ELR (cell line): ENCODE data around the gene LRP5.
"Not testable (repeated sequence)": the region's sequence is repeated elsewhere in the genome, so short reads cannot be mapped to it uniquely, and the experiment has no call there.

Experiments
- DNase-seq: peaks from one replicate; pipeline ENCODE4 v3.0.0-alpha.2; 2015; ENCODE audit warnings: low read depth

Gene LRP5

DNA sequence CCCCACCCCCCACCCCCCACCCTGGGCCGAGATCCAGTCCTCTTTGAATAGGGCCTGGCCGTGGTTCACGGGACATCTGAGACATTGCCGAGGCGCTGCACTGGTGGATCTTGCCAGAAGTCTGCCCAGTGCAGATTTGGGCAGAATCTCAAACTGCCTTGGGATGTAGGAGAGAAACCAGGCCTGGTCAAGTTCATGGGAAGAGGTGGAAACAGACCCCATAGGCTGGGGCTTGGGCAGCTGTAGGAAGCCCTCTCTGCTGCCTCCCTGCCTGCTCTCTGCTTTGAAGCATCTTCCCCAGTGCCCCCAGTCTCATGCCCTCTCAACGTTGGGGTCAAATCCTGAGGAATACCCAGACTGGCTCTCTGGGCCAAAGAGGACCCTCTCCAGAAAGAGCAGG lies 132.2 kb downstream of the LRP5 start:
- DNase-seq = no peak

- DNase-seq = no peak
These were observed 133.2 kb downstream of the LRP5 start for GRCh38 chr11:68445531-68446035.

GRCh38 chr11:68446046-68446725 lies 133.8 kb downstream of the LRP5 start:
- DNase-seq = no peak

DNA sequence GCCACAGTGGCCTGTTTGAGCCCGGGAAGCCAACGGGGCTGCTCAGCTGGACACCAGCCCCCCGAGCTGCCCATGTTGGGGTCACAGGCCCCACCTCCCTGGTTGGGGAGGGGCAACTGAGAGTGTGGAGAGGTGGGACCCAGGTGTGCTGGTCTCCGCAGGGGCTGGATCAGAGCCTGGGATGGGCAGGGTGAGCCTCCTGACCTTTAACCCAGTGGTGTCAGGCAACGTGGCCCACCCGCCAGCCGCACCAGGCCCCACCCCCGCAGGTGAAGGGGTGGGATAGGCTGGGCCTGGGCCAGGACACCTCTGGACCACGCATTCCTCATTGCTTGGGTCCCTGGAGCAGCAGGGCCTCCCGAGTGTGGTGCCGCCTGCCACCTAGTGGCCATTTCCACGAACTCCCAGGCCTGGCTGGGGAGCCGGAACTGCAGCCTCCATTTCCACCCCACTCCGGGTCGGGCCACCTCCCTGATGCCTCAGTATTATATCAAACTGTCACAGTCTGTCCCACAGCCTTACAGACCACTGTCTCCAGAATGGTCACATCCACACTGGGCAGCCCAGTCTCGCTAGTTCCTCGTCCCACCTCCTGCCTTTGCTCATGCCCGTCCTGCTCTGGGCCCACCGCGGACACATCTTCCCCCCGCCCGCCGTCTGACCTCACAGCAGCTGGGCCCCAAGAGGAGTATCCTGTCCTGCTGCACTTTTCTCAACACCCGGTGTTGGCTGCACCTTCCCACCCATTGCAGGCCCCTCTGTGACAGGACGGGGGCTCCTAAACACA lies 134.8 kb downstream of the LRP5 start:
- DNase-seq = peak; percentile 76

DNA sequence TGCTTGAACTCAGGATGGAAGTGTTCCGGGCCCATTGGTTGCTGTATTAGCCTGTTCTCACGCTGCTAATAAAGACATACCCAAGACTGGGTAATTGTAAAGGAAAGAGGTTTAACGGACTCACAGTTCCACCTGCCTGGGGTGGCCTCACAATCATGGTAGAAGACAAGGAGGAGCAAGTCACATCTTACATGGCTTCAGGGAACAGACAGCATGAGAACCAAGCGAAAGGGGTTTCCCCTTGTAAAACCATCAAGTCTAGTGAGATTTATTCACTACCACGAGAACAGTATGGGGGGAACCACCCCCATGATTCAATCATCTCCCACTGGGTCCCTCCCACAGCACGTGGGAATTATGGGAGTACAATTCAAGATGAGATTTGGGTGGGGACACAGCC lies 135.5 kb downstream of the LRP5 start:
- not testable (repeated sequence) for DNase-seq

- DNase-seq = no peak
These were observed 136.2 kb downstream of the LRP5 start for GRCh38 chr11:68448604-68449011.

- no peak for DNase-seq
These were observed 137.6 kb downstream of the LRP5 start for GRCh38 chr11:68449951-68450350.

DNA sequence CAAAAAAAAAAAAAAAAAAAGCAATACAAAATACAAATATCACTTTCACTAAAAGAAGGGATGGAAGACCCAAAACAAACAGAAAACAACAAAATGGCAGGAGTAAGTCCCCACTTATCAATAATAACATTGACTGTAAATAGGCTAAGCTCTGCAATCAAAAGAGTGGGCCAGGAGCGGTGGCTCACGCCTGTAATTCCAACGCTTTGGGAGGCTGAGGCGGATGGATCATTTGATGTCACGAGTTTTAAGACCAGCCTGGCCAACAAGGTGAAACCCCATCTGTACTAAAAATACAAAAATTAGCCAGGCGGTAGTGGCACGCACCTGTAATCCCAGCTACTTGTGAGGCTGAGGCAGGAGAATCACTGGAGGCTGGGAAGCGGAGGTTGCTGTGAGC lies 138.3 kb downstream of the LRP5 start:
- no peak for DNase-seq

- DNase-seq = no peak
These were observed 142.4 kb downstream of the LRP5 start for GRCh38 chr11:68454767-68455166.

DNA sequence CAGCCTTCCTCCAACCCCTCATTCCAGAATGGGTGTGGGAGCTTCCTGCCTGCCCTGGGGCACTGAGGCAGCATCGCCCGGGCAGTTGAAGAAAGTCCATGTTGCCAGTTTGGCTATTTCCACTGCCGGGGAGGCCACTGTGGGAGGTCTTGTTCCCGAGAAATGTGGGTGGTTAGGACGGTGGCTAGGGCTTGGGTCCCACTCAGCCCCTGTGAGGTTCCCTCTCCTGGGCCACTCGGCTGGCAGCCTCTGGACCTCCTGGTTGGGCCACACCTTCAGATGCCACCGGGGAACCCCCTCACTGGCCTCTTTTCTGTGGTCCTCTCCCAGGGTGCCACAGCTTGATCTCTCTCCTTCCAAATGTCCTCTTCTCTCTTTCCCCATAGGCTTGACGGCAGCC lies 143.1 kb downstream of the LRP5 start:
- DNase-seq = no peak

DNA sequence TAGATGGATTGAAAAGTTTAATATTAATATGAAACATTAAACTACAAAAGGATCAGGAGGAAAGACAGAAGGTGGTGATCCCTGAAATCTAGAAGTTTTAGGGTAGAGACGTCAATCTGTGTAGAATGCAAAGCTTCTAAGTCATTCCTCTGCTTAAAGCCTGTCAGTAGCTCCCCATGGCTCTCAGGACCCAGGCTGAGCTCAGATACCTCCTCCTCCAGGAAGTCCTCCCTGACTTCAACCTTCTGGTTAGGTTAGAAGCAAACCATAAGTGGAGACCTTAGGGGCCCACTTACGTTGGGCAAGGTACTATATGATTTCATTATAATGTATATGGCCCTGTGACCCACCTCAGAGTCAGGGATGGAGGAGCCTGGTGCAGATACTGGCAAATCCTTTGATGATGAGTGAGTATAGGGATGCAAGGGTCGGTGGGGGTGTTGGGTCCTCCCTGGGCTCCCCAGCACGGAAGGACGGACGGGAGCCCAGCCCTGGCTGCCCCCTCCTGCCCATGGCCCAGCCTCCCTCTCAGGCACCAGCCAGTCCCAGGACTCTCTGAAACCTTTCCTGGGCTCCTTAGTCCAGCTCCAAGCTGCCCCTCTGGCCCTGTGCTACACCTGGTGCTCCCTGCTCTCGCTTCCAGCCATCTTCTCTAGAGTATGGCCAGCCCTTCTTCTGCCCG lies 145.0 kb downstream of the LRP5 start:
- DNase-seq = no peak

- no peak for DNase-seq
These were observed 145.5 kb downstream of the LRP5 start for GRCh38 chr11:68457898-68458249.

DNA sequence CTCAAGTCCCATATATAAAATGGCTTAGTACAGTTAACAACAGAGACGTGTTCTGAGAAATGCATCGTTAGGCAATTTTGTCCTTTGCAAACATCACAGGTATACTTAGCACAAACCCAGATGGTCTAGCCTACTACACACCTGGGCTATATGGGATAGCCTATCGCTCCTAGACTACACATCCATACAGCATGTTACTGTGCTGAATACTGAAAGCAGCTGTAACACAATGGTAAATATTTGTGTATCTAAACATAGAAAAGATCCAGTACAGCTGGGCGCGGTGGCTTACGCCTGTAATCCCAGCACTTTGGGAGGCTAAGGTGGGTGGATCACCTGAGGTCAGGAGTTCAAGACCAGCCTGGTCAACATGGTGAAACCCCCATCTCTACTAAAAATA lies 145.9 kb downstream of the LRP5 start:
- not testable (repeated sequence) for DNase-seq

DNA sequence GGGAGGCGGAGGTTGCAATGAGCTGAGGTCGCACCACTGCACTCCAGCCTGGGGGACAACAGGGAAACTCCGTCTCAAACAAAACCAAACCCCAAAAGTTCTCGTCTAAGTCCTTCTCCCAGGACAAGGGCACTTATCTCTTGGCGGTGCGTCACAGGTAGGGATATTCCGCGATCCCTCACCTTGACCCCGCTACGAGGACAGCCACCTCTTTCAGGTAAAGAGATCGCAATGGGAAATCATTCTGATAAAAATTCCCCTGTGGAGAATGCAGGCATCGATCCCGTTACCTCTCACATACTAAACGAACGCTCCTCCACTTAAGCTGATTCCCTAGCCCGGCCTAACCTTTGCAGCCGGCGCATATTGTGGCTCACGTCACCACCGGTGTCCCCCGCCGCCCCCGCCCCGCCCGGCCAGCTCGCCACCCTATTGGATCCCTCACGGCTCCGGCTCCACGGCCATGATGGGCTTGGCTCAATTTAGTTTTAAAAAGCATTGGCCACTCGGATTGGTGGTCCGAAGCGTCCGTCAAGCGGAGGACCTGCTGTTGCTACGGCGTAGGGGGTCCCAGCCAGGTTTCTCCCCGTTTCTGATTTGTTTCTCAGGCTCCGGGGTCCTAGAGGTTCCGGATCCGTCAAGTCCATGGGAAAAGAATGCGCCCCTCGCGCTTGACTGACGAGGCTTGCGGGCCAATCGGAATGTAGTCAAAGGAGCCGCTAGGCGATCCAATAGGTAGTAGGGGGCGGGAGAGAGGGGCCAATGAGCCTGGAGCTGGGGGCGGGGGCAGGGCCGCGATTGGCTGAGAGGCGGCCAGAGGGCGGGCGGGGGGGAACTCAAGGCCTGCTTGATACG lies 147.7 kb downstream of the LRP5 start:
- DNase-seq = peak; percentile 99

- DNase-seq = peak; percentile 39
These were observed 148.6 kb downstream of the LRP5 start, which contains the start of gene PPP6R3 for GRCh38 chr11:68460741-68461574. TSS of gene PPP6R3 (plus strand) at chr11:68460752. CDS start at chr11:68537665, 76,913 bp downstream.

- no peak for DNase-seq
These were observed 149.2 kb downstream of the LRP5 start for GRCh38 chr11:68461575-68461917.

DNA sequence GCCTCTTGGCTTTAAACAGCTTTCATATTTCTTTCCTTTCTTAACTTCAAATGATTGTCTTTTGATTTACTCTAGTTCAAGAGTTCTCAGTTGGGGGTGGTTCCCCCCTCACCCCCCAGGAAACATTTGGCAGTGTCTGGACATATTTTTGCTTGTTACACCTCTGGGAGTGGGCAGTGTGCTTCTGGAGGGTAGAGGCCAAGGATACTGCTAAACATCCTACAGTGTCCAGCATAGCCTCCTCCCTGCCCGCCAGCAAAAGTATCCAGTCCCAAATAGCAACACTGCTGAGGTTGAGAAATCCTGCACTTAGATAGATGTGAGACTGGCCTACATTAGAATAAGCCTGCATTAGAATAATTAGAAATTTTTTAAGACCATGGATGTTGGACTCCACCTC lies 151.3 kb downstream of the LRP5 start:
- DNase-seq = no peak

GRCh38 chr11:68467201-68467834 lies 154.9 kb downstream of the LRP5 start:
- no peak for DNase-seq

GRCh38 chr11:68468217-68468828 lies 155.9 kb downstream of the LRP5 start:
- DNase-seq = no peak

GRCh38 chr11:68469122-68469521 lies 156.7 kb downstream of the LRP5 start:
- DNase-seq = no peak
